ENCODE measurements around the gene FCHSD1. TPM values are rescaled to one million over a fixed set of nuclear protein-coding genes. Genes with fewer than 3 reads are reported as not detected.

The FCHSD1 gene
- total RNA-seq, 1 experiment from 2014 or later = 23.1 TPM

DNA sequence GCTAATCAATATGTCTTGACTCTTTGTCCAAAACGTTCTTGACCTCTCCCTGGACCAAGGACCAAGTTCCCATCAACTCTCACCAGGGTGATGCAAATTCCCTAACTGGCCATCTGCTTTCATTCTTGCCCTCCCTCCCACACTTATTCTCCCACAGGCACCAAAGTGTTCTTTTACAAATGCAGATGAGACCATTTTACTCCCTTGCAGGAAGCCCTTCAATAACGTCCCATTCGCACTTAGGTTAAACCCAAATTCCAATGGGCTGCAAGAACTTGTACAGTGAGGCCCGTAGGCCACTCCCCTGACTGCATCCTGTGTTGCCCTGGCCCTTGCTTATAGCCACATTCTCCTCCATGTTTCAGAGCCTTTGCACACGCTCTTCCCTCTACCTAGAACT is 23.5 kb upstream of the FCHSD1 start:
- WGBS (ENCODE audit: extremely low coverage, insufficient read length, low lambda C conversion rate) = no CpG with 5 or more reads among the region's 5 CpGs
- Mint-ChIP-seq H3K4me1 (peaks cover 26 to 30% of the 10 kb centered on the region in 2 experiments), H3K27ac (peak overlapping the region; percentile 71 to 96 (median 78)), H3K4me3 (peak overlapping the region in 1 of 2 experiments; percentile 63; a peak in 3 of 5 replicates), H3K9me3 (peaks cover 0 to 4% of the 10 kb centered on the region in 2 experiments; a peak in 1 of 5 replicates), H3K27me3 (ENCODE audit: low read depth) (no peaks in the 10 kb centered on the region), H3K36me3 (ENCODE audit: insufficient read depth in 1 of 3, low read depth in 3 of 3) (peaks cover 41 to 49% (median 42%) of the 10 kb centered on the region in 3 experiments)
- no peak overlapping the region for H4K5ac ChIP-seq (ENCODE audit: insufficient read length, low read depth, low read length)
- no peak overlapping the region for H2BK5ac ChIP-seq (ENCODE audit: insufficient read length, low read length)
- no peaks in the 10 kb centered on the region for H3K9me3 ChIP-seq (ENCODE audit: control insufficient read depth, low read depth, low read length)
- H4K8ac ChIP-seq (replicated peaks; ENCODE audit: insufficient read length, low read depth, low read length) = no peak overlapping the region
- no peaks in the 10 kb centered on the region for H3K79me1 ChIP-seq (ENCODE audit: insufficient read depth, low read depth, low read length, poor library complexity, severe bottlenecking)
- H2BK12ac ChIP-seq (ENCODE audit: insufficient read length, low read depth, low read length) = no peak overlapping the region
- H3K23ac ChIP-seq (ENCODE audit: insufficient read length, low read depth, low read length) = no peak overlapping the region
- H2BK20ac ChIP-seq (ENCODE audit: low read depth, low read length, poor library complexity, severe bottlenecking) = no peak overlapping the region
- no peak overlapping the region for H4K91ac ChIP-seq (ENCODE audit: insufficient read length, low read depth, low read length)
- no peak overlapping the region for H3K9ac ChIP-seq (ENCODE audit: extremely low read depth, insufficient read length, low read length)
- no peak overlapping the region for H2AK5ac ChIP-seq (ENCODE audit: insufficient read length, low read length)
- no peaks in the 10 kb centered on the region for H3K27me3 ChIP-seq (ENCODE audit: insufficient read depth, low read length)
- no peak overlapping the region for H3K18ac ChIP-seq (ENCODE audit: insufficient read length, low read depth, low read length)
- H3K14ac ChIP-seq (ENCODE audit: insufficient read depth, low read length) = no peak overlapping the region
- peak overlapping the region; percentile 24 for H3K27ac ChIP-seq (ENCODE audit: insufficient read length, low read depth, low read length)
- no peak overlapping the region for H2BK120ac ChIP-seq (ENCODE audit: low read depth, low read length, poor library complexity, severe bottlenecking)
- peak; percentile 91 for DNase-seq
- H3K79me2 ChIP-seq (ENCODE audit: insufficient read depth, low read length) = no peaks in the 10 kb centered on the region
- H3K23me2 ChIP-seq (ENCODE audit: insufficient read length, low read depth, low read length, poor library complexity, severe bottlenecking) = no peaks in the 10 kb centered on the region
- no peak overlapping the region for H3K56ac ChIP-seq (ENCODE audit: insufficient read length, low read depth, low read length)
- H3T11ph ChIP-seq (ENCODE audit: low read length) = no peak overlapping the region
- TF ChIP-seq, protein P1, sequence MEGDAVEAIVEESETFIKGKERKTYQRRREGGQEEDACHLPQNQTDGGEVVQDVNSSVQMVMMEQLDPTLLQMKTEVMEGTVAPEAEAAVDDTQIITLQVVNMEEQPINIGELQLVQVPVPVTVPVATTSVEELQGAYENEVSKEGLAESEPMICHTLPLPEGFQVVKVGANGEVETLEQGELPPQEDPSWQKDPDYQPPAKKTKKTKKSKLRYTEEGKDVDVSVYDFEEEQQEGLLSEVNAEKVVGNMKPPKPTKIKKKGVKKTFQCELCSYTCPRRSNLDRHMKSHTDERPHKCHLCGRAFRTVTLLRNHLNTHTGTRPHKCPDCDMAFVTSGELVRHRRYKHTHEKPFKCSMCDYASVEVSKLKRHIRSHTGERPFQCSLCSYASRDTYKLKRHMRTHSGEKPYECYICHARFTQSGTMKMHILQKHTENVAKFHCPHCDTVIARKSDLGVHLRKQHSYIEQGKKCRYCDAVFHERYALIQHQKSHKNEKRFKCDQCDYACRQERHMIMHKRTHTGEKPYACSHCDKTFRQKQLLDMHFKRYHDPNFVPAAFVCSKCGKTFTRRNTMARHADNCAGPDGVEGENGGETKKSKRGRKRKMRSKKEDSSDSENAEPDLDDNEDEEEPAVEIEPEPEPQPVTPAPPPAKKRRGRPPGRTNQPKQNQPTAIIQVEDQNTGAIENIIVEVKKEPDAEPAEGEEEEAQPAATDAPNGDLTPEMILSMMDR (conservative IDR thresholded peaks at IDR 0.05) = no peak
- H3K4me2 ChIP-seq (ENCODE audit: insufficient read depth, insufficient read length, low read length) = peak overlapping the region; percentile 3
- H3K4me1 ChIP-seq (ENCODE audit: insufficient read depth, low read length) = peaks cover 6% of the 10 kb centered on the region
- H2AFZ ChIP-seq (ENCODE audit: low read length) = no peak overlapping the region
- H4K20me1 ChIP-seq (ENCODE audit: control insufficient read depth, insufficient read depth, insufficient read length) = no peaks in the 10 kb centered on the region
- no peak overlapping the region for H2BK15ac ChIP-seq (ENCODE audit: low read depth, low read length)
- H3K4ac ChIP-seq (ENCODE audit: low read depth, low read length) = no peak overlapping the region
